HepG2 (cell line): ENCODE measurements around the gene TRPC4AP. TPM values are rescaled to one million over a fixed set of nuclear protein-coding genes. Genes with fewer than 3 reads are reported as not detected.

Experiments
- BCL3 ChIP-seq: sonication (generic); formaldehyde crosslinking; IDR thresholded peaks from 2 replicates; pipeline ENCODE4 v1.5.1; 2020; ENCODE audit warnings: mild to moderate bottlenecking, missing genetic modification reagents, moderate library complexity
- EED ChIP-seq: sonication (generic); formaldehyde crosslinking; IDR thresholded peaks from 2 replicates; pipeline ENCODE4 v1.5.0; 2020; ENCODE audit warnings: mild to moderate bottlenecking, missing genetic modification reagents
- JUNB ChIP-seq: sonication (generic); formaldehyde crosslinking; IDR thresholded peaks from 2 replicates; pipeline ENCODE4 v1.8.0; 2022; ENCODE audit warnings: missing genetic modification reagents, mild to moderate bottlenecking, borderline replicate concordance
- KLF13 ChIP-seq: sonication (generic); formaldehyde crosslinking; IDR thresholded peaks from 2 replicates; pipeline ENCODE4 v1.4.0; 2020; ENCODE audit warnings: mild to moderate bottlenecking, missing genetic modification reagents
- MAX ChIP-seq: IDR thresholded peaks from 2 replicates; pipeline ENCODE4 v1.6.1; 2012; ENCODE audit warnings: inconsistent platforms
- MLLT10 ChIP-seq: sonication (generic); formaldehyde crosslinking; IDR thresholded peaks from 2 replicates; pipeline ENCODE4 v1.4.0; 2020; ENCODE audit warnings: missing genetic modification reagents
- MXD1 ChIP-seq: sonication (generic); formaldehyde crosslinking; IDR thresholded peaks from 2 replicates; pipeline ENCODE4 v1.4.0; 2020; ENCODE audit warnings: mild to moderate bottlenecking, missing genetic modification reagents
- MYC ChIP-seq: sonication (generic); formaldehyde crosslinking; IDR thresholded peaks from 2 replicates; pipeline ENCODE4 v1.9.0; 2021; ENCODE audit warnings: missing genetic modification reagents, borderline replicate concordance
- NPAS2 ChIP-seq: sonication (generic); formaldehyde crosslinking; IDR thresholded peaks from 2 replicates; pipeline ENCODE4 v1.8.0; 2022; ENCODE audit warnings: mild to moderate bottlenecking, missing genetic modification reagents, borderline replicate concordance
- TAF15 ChIP-seq: fragments of 200-400 bp; formaldehyde crosslinking; IDR thresholded peaks from one replicate; pipeline ENCODE4 v1.6.1; 2018; ENCODE audit warnings: mild to moderate bottlenecking, low read depth, low read length; ENCODE audit not compliant: poor library complexity, severe bottlenecking
- TBX2 ChIP-seq: sonication (generic); formaldehyde crosslinking; IDR thresholded peaks from 2 replicates; pipeline ENCODE4 v1.5.0; 2020; ENCODE audit warnings: missing genetic modification reagents, mild to moderate bottlenecking, borderline replicate concordance
- TFDP1 ChIP-seq: IDR thresholded peaks from 2 replicates; pipeline ENCODE4 v1.6.1; 2016; ENCODE audit warnings: missing compliant biosample characterization, missing genetic modification reagents, borderline replicate concordance
- YEATS4 ChIP-seq: sonication (generic); formaldehyde crosslinking; IDR thresholded peaks from 2 replicates; pipeline ENCODE4 v1.4.0; 2020; ENCODE audit warnings: missing genetic modification reagents, borderline replicate concordance
- ZFY ChIP-seq: sonication (generic); formaldehyde crosslinking; IDR thresholded peaks from 2 replicates; pipeline ENCODE4 v1.4.0; 2020; ENCODE audit warnings: missing genetic modification reagents
- ZNF230 ChIP-seq: sonication (generic); formaldehyde crosslinking; IDR thresholded peaks from 2 replicates; pipeline ENCODE4 v1.4.0; 2020; ENCODE audit warnings: mild to moderate bottlenecking, missing genetic modification reagents
- ZNF274 ChIP-seq: sonication (generic); formaldehyde crosslinking; IDR thresholded peaks from 2 replicates; pipeline ENCODE4 v1.5.1; 2020; ENCODE audit warnings: mild to moderate bottlenecking, missing genetic modification reagents
- ZNF350 ChIP-seq: sonication (generic); formaldehyde crosslinking; IDR thresholded peaks from 2 replicates; pipeline ENCODE4 v1.4.0; 2020; ENCODE audit warnings: mild to moderate bottlenecking, low read depth, missing genetic modification reagents, borderline replicate concordance
- ZNF460 ChIP-seq: sonication (generic); formaldehyde crosslinking; IDR thresholded peaks from 2 replicates; pipeline ENCODE4 v1.5.1; 2020; ENCODE audit warnings: missing genetic modification reagents, mild to moderate bottlenecking, borderline replicate concordance
- ZNF501 ChIP-seq: sonication (generic); formaldehyde crosslinking; IDR thresholded peaks from 2 replicates; pipeline ENCODE4 v1.5.1; 2020; ENCODE audit warnings: mild to moderate bottlenecking, moderate library complexity, missing genetic modification reagents
- ZNF512 ChIP-seq: sonication (generic); formaldehyde crosslinking; IDR thresholded peaks from 2 replicates; pipeline ENCODE4 v1.4.0; 2020; ENCODE audit warnings: mild to moderate bottlenecking, missing genetic modification reagents
- ZNF547 ChIP-seq: sonication (generic); formaldehyde crosslinking; IDR thresholded peaks from 2 replicates; pipeline ENCODE4 v1.5.1; 2020; ENCODE audit warnings: mild to moderate bottlenecking, missing genetic modification reagents
- ZNF598 ChIP-seq: sonication (generic); formaldehyde crosslinking; IDR thresholded peaks from 2 replicates; pipeline ENCODE4 v1.5.1; 2020; ENCODE audit warnings: mild to moderate bottlenecking, missing genetic modification reagents, borderline replicate concordance
- ZNF891 ChIP-seq: sonication (generic); formaldehyde crosslinking; IDR thresholded peaks from 2 replicates; pipeline ENCODE4 v1.5.0; 2020; ENCODE audit warnings: mild to moderate bottlenecking, missing genetic modification reagents
- polyA plus RNA-seq, 8 experiments: library from polyadenylated mRNA; depleted of rRNA in 3 of 8; stranded (reverse) in 7 of 8; unstranded in 1 of 8; fragments of >200 nt; fragmentation: Illumina TruSeq in 4 of 8; extraction: Trizol in 4 of 8; gene quantifications; 2 replicates each; pipeline versions ENCODE4 v1.2.1 to v1.2.3, GENCODE V29; 2011 to 2016; ENCODE audit warnings: low read depth in 4 of 8, missing spikeins in 1 of 8, mixed read lengths in 1 of 8; ENCODE audit not compliant: insufficient read depth in 1 of 8
- total RNA-seq, 5 experiments: library from RNA; depleted of rRNA; stranded (reverse); fragments of >200 nt; fragmentation: Illumina TruSeq; extraction: Trizol; gene quantifications; 2 replicates each; pipeline ENCODE4 v1.2.3, GENCODE V29; 2016; ENCODE audit warnings: low read depth in 1 of 5

Gene TRPC4AP
- total and polyA plus RNA-seq, 2 of the 13 experiments (the other 11 are each of a cell fraction or from before 2014, with no cell fraction given), result 136 to 137 TPM

GRCh38 chr20:34956751-34957472, 135.7 kb downstream of the TRPC4AP start (continued):
- TF ChIP-seq ZNF547, result 0 out of 2 replicates have a peak, but pooled peaks have one; percentile 57
- no peak for TF ChIP-seq ZNF460 (CRISPR knock-in tag)
- TF ChIP-seq ZNF891 (CRISPR knock-in tag), result peak; percentile 52; the same call in 1 of the 2 replicates
- peak; percentile 64 for TF ChIP-seq EED (CRISPR knock-in tag)
- 0 out of 2 replicates have a peak, but pooled peaks have one; percentile 17 for TF ChIP-seq MAX
- peak; percentile 27; the same call in 1 of the 2 replicates for TF ChIP-seq TBX2 (CRISPR knock-in tag)
- peak; percentile 24; the same call in 1 of the 2 replicates for TF ChIP-seq ZFY
- TF ChIP-seq KLF13 (CRISPR knock-in tag), result 0 out of 2 replicates have a peak, but pooled peaks have one; percentile 9
- TF ChIP-seq ZNF512 (CRISPR knock-in tag), result 0 out of 2 replicates have a peak, but pooled peaks have one; percentile 59
- no peak for TF ChIP-seq ZNF230
- 0 out of 2 replicates have a peak, but pooled peaks have one; percentile 5 for TF ChIP-seq ZNF501 (CRISPR knock-in tag)
- TF ChIP-seq NPAS2 (CRISPR knock-in tag), result 0 out of 2 replicates have a peak, but pooled peaks have one; percentile 62
- TF ChIP-seq TAF15, result no peak
- no peak for TF ChIP-seq TFDP1 (CRISPR knock-in tag)
- peak; percentile 53; the same call in 1 of the 2 replicates for TF ChIP-seq BCL3 (CRISPR knock-in tag)
- TF ChIP-seq JUNB (CRISPR knock-in tag), result no peak
- no peak for TF ChIP-seq MLLT10
- TF ChIP-seq ZNF274 (CRISPR knock-in tag), result peak; percentile 64
- peak; percentile 71; the same call in 1 of the 2 replicates for TF ChIP-seq ZNF598 (CRISPR knock-in tag)
- peak; percentile 8; the same call in 1 of the 2 replicates for TF ChIP-seq ZNF350 (CRISPR knock-in tag)
- 0 out of 2 replicates have a peak, but pooled peaks have one; percentile 33 for TF ChIP-seq MYC
- TF ChIP-seq MXD1 (CRISPR knock-in tag), result 0 out of 2 replicates have a peak, but pooled peaks have one; percentile 34
- TF ChIP-seq YEATS4 (CRISPR knock-in tag), result 0 out of 2 replicates have a peak, but pooled peaks have one; percentile 22
